Naive thymus-derived CD8-positive, alpha-beta T cell (primary cell): ENCODE data around the gene TRNAU1AP. TPM values are rescaled to one million over a fixed set of nuclear protein-coding genes. Genes with fewer than 3 reads are reported as not detected.
"Not testable (repeated sequence)": the region's sequence is repeated elsewhere in the genome, so short reads cannot be mapped to it uniquely, and the experiment has no call there.

ENCODE experiments used
- ATAC-seq, 2 donors: fragments of 150-1000 bp; cut with Tn5 transposase in 1 of 2; sonication (Bioruptor Pico), chemical (Tn5 transposase) in 1 of 2; 1 replicate in 1 of 2; 2 replicates in 1 of 2; pipeline ENCODE4 v1.10.0; 2021; ENCODE audit warnings: mild to moderate bottlenecking in 2 of 2, moderate library complexity in 2 of 2
- POLR2A ChIA-PET: fragments of 350-600 bp; sonication (Branson Sonifier 250); formaldehyde crosslinking; loops from one replicate; lab custom pipeline; 2021; ENCODE audit warnings: antibody characterized with exemption; lab: Charles Lee
- DNase-seq, 10 donors: peaks; one replicate each; pipeline versions ENCODE4 v3.0.0 to v3.0.0-alpha.2; 2020 to 2022
- H3K27ac Mint-ChIP-seq, 10 donors: one replicate each; pipeline ENCODE4 v1.8.0; 2020 to 2022; ENCODE audit warnings: mild to moderate bottlenecking in 10 of 10, mixed read lengths in 10 of 10, moderate library complexity in 4 of 10, inconsistent platforms in 1 of 10
- H3K27me3 Mint-ChIP-seq, 5 donors: one replicate each; pipeline ENCODE4 v1.8.0; 2021 to 2022; ENCODE audit warnings: mixed read lengths in 5 of 5
- H3K36me3 Mint-ChIP-seq, 3 donors: one replicate each; pipeline ENCODE4 v1.8.0; 2020 to 2022; ENCODE audit warnings: mixed read lengths in 3 of 3, mild to moderate bottlenecking in 2 of 3, inconsistent platforms in 1 of 3
- H3K4me1 Mint-ChIP-seq, 4 donors: one replicate each; pipeline ENCODE4 v1.8.0; 2021 to 2022; ENCODE audit warnings: mixed read lengths in 4 of 4
- H3K4me3 Mint-ChIP-seq, 10 donors: one replicate each; pipeline ENCODE4 v1.8.0; 2020 to 2022; ENCODE audit warnings: mild to moderate bottlenecking in 10 of 10, mixed read lengths in 10 of 10, moderate library complexity in 6 of 10, inconsistent platforms in 1 of 10
- H3K9me3 Mint-ChIP-seq, 9 donors: one replicate each; pipeline ENCODE4 v1.8.0; 2020 to 2022; ENCODE audit warnings: mixed read lengths in 9 of 9, mild to moderate bottlenecking in 3 of 9, inconsistent platforms in 1 of 9, moderate library complexity in 1 of 9
- polyA plus RNA-seq, 3 donors: library from polyadenylated mRNA; unstranded; fragments of 300-500 nt; fragmentation: Illumina TruSeq; gene quantifications; one replicate each; pipeline ENCODE4 v1.2.3, GENCODE V29; 2021
- total RNA-seq, 8 experiments: library from RNA in 2 of 8; stranded (reverse) in 2 of 8; gene quantifications; one replicate each; pipeline ENCODE4 v1.2.3 and lab custom pipeline; 2021 to 2026

Gene TRNAU1AP
- total and polyA plus RNA-seq, 5 experiments from 2014 or later = 21.5 to 42.8 (median 25.3) TPM

DNA sequence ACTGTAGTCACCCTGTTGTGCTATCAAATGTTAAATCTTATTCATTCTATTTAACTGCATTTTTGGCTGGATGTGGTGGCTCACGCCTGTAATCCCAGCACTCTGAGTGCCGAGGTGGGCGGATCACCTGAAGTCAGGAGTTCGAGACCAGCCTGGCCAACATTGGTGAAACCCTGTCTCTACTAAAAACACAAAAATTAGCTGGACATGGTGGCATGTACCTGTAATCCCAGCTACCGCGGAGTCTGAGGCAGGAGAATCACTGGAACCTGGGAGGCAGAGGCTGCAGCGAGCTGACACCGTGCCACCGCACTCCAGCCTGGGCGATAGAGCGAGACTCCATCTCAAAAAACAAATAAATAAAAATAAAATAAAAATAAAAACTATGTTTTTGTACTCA is 43.4 kb downstream of the TRNAU1AP start:
- DNase-seq, H3K27ac Mint-ChIP-seq, H3K4me1 Mint-ChIP-seq, H3K4me3 Mint-ChIP-seq, H3K9me3 Mint-ChIP-seq, ATAC-seq, H3K36me3 Mint-ChIP-seq: not testable (repeated sequence)
- peaks cover 0 to 11% (median 3%) of the 10 kb centered on the region in 5 donors for H3K27me3 Mint-ChIP-seq
- POLR2A ChIA-PET = interaction anchor here (0.5 to 1.9 kb wide), 3 partner anchors 14 to 745 kb away, joined by 3 to 6 read pairs (median 4); no protein-coding TSS in a partner anchor

DNA sequence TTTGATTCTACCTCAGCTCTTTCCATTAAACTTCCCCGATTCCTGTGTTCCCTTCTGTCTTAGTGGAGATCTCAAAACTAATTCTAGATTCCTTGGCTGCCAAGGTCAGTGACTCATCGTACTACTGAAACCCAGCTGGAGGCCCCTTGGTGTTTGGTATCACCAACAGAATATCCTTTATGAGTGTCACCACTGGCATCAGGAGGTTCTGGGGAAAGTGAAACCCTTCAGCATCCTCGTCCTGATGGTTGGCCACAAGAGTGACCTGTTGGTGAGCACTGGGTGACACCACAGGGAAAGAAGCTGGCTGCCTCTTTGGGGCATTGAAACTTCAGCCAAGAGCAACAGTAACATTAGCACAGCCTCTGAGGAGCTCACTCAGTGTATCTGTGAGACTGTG is 48.8 kb downstream of the TRNAU1AP start:
- Mint-ChIP-seq H3K27me3 (no peaks in the 10 kb centered on the region), H3K4me3 (peak overlapping the region in 1 of 10 donors; percentile 50), H3K36me3 (peaks cover 0 to 50% (median 13%) of the 10 kb centered on the region in 3 donors), H3K4me1 (no peaks in the 10 kb centered on the region), H3K27ac (peak overlapping the region in 2 of 10 donors; percentile 16 to 57), H3K9me3 (no peaks in the 10 kb centered on the region)
- POLR2A ChIA-PET = no interaction called here
- DNase-seq (no peak), ATAC-seq (no peak)

DNA sequence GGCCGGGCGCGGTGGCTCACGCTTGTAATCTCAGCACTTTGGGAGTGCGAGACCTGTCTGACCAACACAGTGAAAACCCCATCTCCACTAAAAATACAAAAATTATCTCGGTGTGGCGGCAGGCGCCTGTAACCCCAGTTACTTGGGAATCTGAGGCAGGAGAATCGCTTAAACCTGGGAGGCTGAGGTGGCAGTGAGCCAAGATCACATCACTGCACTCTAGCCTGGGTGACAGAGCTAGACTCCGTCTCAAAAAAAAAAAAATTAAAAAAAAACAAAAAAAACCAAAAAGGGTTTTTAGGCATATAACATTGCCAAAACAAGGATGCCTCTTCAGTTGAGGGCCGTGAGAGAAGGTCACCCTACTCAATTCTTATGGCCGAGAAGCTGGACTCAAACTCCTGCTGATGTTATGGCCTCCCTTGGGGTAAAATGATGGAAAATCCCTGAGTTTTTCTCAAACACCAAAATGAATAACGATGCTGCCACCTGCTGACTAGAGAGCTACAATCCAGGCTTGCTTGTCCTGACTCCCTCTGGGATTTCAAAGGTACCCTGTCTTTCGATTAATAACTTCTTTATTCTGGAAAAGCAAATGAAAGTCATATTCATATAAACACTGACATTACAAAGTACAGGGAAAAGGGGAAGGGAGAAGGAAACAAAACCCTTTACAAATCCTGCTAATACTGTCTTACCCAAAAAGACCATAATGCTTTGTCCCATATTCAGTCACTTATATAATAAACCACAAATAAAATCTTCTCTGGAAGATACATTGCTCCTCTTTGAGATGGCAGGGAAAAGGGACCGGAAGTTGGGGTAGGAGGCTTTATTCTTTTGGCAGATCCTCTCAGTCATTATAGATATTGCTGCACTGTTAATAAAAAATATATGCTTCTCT is 49.9 kb downstream of the TRNAU1AP start:
- Mint-ChIP-seq H3K4me3 (no peak overlapping the region), H3K36me3 (peaks cover 0 to 57% (median 13%) of the 10 kb centered on the region in 3 donors), H3K27ac (peak overlapping the region in 1 of 10 donors; percentile 57), H3K9me3 (no peaks in the 10 kb centered on the region), H3K4me1 (no peaks in the 10 kb centered on the region), H3K27me3 (no peaks in the 10 kb centered on the region)
- ATAC-seq (no peak), DNase-seq (peak in 3 of 10 donors; percentile 21 to 35 (median 33))
- POLR2A ChIA-PET = interaction anchor here (0.7 to 1.5 kb wide), 4 partner anchors 21 to 90 kb away, joined by 3 to 7 read pairs (median 3); no protein-coding TSS in a partner anchor

DNA sequence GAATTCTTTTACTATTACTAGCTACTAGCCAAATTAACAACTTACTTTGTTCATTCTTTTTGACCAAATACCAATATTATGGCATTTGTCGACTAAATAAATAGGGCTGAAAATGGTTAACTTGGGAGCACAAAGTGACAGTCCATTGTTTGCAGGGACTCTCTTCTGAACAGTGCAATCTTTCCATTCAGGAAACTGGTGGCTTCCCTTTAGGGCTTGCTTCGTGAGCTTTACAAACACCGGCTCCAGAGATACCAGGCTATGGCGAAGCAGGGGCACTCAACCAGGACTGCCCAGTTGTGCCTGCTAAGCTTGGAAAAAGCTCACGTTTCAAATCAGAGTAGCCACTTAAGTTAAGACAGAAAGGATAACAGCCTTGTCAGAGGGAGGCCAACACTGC is 51.5 kb downstream of the TRNAU1AP start:
- Mint-ChIP-seq H3K27me3 (no peaks in the 10 kb centered on the region), H3K4me1 (no peaks in the 10 kb centered on the region), H3K9me3 (no peaks in the 10 kb centered on the region), H3K36me3 (peaks cover 0 to 69% (median 13%) of the 10 kb centered on the region in 3 donors), H3K4me3 (no peak overlapping the region), H3K27ac (peak overlapping the region in 1 of 10 donors; percentile 24)
- ATAC-seq (no peak), DNase-seq (no peak)
- POLR2A ChIA-PET = no interaction called here

DNA sequence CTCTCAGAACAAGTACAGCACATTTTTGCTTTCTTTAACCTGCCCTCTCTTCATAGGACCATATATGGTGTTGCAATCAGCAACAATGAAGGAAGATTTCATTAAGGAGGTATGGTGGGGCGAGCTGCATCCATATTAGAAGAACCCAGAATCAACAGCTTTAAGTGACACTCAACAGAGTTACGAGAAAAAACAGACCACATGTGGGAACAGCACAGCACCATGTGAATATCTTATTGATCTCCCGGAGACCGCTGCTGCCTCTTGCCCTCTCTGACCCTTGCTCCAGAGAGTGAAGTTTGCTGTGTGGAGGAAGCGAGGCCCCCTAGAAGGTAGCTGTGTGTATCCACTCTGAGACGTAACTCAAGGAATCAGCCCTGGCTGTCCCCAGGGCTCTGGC is 52.1 kb downstream of the TRNAU1AP start:
- DNase-seq (no peak), ATAC-seq (no peak)
- Mint-ChIP-seq H3K4me3 (no peak overlapping the region), H3K27me3 (no peaks in the 10 kb centered on the region), H3K9me3 (no peaks in the 10 kb centered on the region), H3K36me3 (peaks cover 0 to 75% (median 15%) of the 10 kb centered on the region in 3 donors), H3K4me1 (no peaks in the 10 kb centered on the region), H3K27ac (no peak overlapping the region)
- POLR2A ChIA-PET = no interaction called here

DNA sequence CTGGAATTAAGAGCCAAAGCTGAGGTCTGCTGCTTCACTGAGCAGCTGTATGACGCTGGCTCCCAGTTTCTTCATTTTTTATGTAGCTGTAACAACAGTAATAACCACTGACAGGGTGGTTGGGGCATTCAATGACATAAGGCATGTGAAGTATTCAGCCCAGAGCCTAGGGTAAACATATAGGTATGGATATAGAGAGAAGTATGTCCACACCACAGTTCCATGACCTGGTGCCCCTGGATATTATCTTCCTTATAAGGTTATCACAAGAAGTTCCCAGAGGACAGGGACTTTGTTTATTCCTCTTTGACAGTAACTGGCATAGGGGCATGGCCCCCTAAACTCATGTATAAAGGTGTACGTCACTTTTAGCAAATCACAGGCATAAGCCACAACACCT is 53.9 kb downstream of the TRNAU1AP start:
- Mint-ChIP-seq H3K36me3 (peaks cover 7 to 74% (median 18%) of the 10 kb centered on the region in 3 donors), H3K27ac (no peak overlapping the region), H3K4me3 (no peak overlapping the region), H3K27me3 (no peaks in the 10 kb centered on the region), H3K9me3 (no peaks in the 10 kb centered on the region), H3K4me1 (no peaks in the 10 kb centered on the region)
- POLR2A ChIA-PET = interaction anchor here (0.6 to 1.7 kb wide), 2 partner anchors 25 to 102 kb away, joined by 3 to 5 read pairs; no protein-coding TSS in a partner anchor
- DNase-seq (no peak), ATAC-seq (no peak)

DNA sequence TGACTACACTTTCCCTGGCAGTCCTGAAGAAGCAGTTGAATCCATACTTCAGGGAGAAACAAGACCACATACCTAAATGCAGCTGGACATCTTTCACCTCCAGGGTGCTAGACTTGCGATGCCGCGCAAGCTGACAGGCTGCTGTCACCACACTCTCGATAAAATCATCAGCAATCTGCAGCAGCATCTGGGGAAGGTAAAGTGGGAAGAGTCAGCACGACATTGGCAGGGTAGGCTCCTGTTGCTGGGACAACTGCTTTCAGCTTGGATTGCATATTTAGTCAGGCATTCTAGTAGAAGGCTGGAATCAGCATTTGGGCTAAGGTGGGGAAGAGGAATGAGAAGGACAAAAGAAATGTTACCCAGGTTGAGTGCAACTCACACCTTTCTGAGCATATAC is 60.3 kb downstream of the TRNAU1AP start:
- POLR2A ChIA-PET = no interaction called here

More for the DNA sequence above, 60.3 kb downstream of the TRNAU1AP start:
- ATAC-seq (no peak), DNase-seq (no peak)
- Mint-ChIP-seq H3K27me3 (no peaks in the 10 kb centered on the region), H3K27ac (peak overlapping the region in 1 of 10 donors; percentile 38), H3K36me3 (peaks cover 9 to 79% (median 29%) of the 10 kb centered on the region in 3 donors), H3K9me3 (no peaks in the 10 kb centered on the region), H3K4me1 (no peaks in the 10 kb centered on the region), H3K4me3 (no peak overlapping the region)

Other genes starting within 250 kb of the TRNAU1AP start
- 10 to 100 TPM; 13.4 to 13.8 TPM for gene MED18, start 224.0 kb upstream of the TRNAU1AP start, total RNA-seq
- gene MED18, start 224.0 kb upstream of the TRNAU1AP start, polyA plus RNA-seq = 1 to 10 TPM; 2.9 to 7.9 (median 3.7) TPM
- gene PHACTR4, start 183.3 kb upstream of the TRNAU1AP start, total RNA-seq = 10 to 100 TPM; 27.4 to 30.1 TPM
- gene PHACTR4, start 183.3 kb upstream of the TRNAU1AP start, polyA plus RNA-seq = 10 to 100 TPM in 1 of 3 donors, 1 to 10 TPM in 2; 5.4 to 20.2 (median 6.0) TPM
- gene RCC1, start 47.0 kb upstream of the TRNAU1AP start, total RNA-seq = 10 to 100 TPM; 24.6 to 24.9 TPM
- gene RCC1, start 47.0 kb upstream of the TRNAU1AP start, polyA plus RNA-seq = 10 to 100 TPM; 11.7 to 16.1 (median 12.2) TPM
- not detected for gene RAB42, start 39.2 kb downstream of the TRNAU1AP start, total RNA-seq
- not detected for gene RAB42, start 39.2 kb downstream of the TRNAU1AP start, polyA plus RNA-seq
- gene TAF12, start 90.0 kb downstream of the TRNAU1AP start, total RNA-seq = 10 to 100 TPM; 25.1 to 28.1 TPM
- 10 to 100 TPM; 42.4 to 50.1 (median 47.3) TPM for gene TAF12, start 90.0 kb downstream of the TRNAU1AP start, polyA plus RNA-seq
- gene RNU11, start 95.5 kb downstream of the TRNAU1AP start, total RNA-seq = not detected
- not detected for gene RNU11, start 95.5 kb downstream of the TRNAU1AP start, polyA plus RNA-seq
- gene GMEB1, start 115.7 kb downstream of the TRNAU1AP start, total RNA-seq = 10 to 100 TPM; 20.5 to 23.2 TPM
- gene GMEB1, start 115.7 kb downstream of the TRNAU1AP start, polyA plus RNA-seq = 10 to 100 TPM; 12.5 to 18.2 (median 17.1) TPM
- gene YTHDF2, start 183.9 kb downstream of the TRNAU1AP start, total RNA-seq = 10 to 100 TPM; 75.4 to 76.6 TPM
- gene YTHDF2, start 183.9 kb downstream of the TRNAU1AP start, polyA plus RNA-seq = 100 to 1,000 TPM; 117 to 128 (median 118) TPM